ENCODE results near the gene MACO1. TPM values are rescaled to one million over a fixed set of nuclear protein-coding genes. Genes with fewer than 3 reads are reported as not detected.

The MACO1 gene
- total and polyA plus RNA-seq, 2 of the 13 experiments (the other 11 are each of a cell fraction or from before 2014, with no cell fraction given), result 9.7 to 17.0 TPM

DNA sequence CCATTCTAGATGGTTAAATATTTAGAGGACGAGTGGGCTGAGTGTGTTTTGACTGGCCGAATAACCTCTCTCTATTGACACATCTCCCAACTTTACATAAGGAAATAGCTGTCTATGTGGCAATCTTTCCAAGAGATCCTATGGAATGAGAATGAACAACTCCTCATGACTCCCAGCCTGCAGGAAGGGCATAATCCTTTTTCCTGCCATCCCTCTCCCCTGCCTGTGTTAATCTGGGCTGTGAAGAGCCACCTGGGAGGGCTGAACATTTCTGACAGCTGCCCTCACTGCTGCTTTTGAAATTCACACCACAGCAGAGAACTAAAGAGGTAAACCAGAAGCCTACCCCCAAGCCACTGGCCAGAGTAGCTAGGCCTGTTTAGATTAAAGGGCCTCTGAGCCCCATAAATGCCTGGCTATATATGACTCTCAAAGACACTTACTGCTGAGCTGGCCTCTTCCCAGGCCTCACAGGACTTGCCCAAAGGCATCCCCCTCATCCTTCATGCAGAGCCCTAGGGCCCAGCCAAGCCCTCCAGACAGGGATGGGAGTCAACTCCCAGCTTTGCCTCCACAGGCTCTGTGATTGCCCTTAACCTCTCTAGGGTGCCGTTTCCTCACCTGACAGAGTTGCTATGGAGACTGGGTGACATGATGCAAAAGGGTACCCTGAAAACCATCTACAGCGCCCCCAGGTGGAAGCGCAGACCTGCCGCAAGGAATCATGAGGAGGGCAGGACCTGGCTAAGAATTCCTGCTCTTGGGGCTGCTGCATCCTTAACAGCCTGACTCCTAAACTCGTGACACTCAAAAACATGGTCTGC lies 70.8 kb downstream of the MACO1 start (continued):
- no peak for TF ChIP-seq ZFP82 (CRISPR knock-in tag; IDR thresholded peaks at IDR 0.05; ENCODE audit: borderline replicate concordance)
- TF ChIP-seq, protein P1, sequence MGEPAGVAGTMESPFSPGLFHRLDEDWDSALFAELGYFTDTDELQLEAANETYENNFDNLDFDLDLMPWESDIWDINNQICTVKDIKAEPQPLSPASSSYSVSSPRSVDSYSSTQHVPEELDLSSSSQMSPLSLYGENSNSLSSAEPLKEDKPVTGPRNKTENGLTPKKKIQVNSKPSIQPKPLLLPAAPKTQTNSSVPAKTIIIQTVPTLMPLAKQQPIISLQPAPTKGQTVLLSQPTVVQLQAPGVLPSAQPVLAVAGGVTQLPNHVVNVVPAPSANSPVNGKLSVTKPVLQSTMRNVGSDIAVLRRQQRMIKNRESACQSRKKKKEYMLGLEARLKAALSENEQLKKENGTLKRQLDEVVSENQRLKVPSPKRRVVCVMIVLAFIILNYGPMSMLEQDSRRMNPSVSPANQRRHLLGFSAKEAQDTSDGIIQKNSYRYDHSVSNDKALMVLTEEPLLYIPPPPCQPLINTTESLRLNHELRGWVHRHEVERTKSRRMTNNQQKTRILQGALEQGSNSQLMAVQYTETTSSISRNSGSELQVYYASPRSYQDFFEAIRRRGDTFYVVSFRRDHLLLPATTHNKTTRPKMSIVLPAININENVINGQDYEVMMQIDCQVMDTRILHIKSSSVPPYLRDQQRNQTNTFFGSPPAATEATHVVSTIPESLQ (CRISPR knock-in tag; conservative IDR thresholded peaks at IDR 0.05), result no peak
- no peak for TF ChIP-seq MTF1 (CRISPR knock-in tag; IDR thresholded peaks at IDR 0.05)
- TF ChIP-seq SP1 (IDR thresholded peaks at IDR 0.05), result no peak
- no peak for TF ChIP-seq SP1 (CRISPR knock-in tag; IDR thresholded peaks at IDR 0.05)
- TF ChIP-seq CBX1 (IDR thresholded peaks at IDR 0.05; ENCODE audit: low read depth), result no peak
- TF ChIP-seq CREBL2 (CRISPR knock-in tag; IDR thresholded peaks at IDR 0.05; ENCODE audit: borderline replicate concordance), result no peak
- no peak for TF ChIP-seq ZSCAN9 (CRISPR knock-in tag; IDR thresholded peaks at IDR 0.05; ENCODE audit: borderline replicate concordance)
- no peak for TF ChIP-seq RBAK (CRISPR knock-in tag; IDR thresholded peaks at IDR 0.05)
- TF ChIP-seq ZFP36L2 (CRISPR knock-in tag; IDR thresholded peaks at IDR 0.05), result no peak
- TF ChIP-seq TGIF2 (CRISPR knock-in tag; IDR thresholded peaks at IDR 0.05), result no peak
- TF ChIP-seq, protein P2, sequence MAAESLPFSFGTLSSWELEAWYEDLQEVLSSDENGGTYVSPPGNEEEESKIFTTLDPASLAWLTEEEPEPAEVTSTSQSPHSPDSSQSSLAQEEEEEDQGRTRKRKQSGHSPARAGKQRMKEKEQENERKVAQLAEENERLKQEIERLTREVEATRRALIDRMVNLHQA (CRISPR knock-in tag; IDR thresholded peaks at IDR 0.05), result no peak
- no peak for TF ChIP-seq ZIK1 (CRISPR knock-in tag; IDR thresholded peaks at IDR 0.05; ENCODE audit: borderline replicate concordance, low read depth)
- TF ChIP-seq, protein P3, sequence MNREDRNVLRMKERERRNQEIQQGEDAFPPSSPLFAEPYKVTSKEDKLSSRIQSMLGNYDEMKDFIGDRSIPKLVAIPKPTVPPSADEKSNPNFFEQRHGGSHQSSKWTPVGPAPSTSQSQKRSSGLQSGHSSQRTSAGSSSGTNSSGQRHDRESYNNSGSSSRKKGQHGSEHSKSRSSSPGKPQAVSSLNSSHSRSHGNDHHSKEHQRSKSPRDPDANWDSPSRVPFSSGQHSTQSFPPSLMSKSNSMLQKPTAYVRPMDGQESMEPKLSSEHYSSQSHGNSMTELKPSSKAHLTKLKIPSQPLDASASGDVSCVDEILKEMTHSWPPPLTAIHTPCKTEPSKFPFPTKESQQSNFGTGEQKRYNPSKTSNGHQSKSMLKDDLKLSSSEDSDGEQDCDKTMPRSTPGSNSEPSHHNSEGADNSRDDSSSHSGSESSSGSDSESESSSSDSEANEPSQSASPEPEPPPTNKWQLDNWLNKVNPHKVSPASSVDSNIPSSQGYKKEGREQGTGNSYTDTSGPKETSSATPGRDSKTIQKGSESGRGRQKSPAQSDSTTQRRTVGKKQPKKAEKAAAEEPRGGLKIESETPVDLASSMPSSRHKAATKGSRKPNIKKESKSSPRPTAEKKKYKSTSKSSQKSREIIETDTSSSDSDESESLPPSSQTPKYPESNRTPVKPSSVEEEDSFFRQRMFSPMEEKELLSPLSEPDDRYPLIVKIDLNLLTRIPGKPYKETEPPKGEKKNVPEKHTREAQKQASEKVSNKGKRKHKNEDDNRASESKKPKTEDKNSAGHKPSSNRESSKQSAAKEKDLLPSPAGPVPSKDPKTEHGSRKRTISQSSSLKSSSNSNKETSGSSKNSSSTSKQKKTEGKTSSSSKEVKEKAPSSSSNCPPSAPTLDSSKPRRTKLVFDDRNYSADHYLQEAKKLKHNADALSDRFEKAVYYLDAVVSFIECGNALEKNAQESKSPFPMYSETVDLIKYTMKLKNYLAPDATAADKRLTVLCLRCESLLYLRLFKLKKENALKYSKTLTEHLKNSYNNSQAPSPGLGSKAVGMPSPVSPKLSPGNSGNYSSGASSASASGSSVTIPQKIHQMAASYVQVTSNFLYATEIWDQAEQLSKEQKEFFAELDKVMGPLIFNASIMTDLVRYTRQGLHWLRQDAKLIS (CRISPR knock-in tag; IDR thresholded peaks at IDR 0.05), result no peak
- TF ChIP-seq ZNF382 (CRISPR knock-in tag; IDR thresholded peaks at IDR 0.05; ENCODE audit: borderline replicate concordance), result no peak
- no peak for TF ChIP-seq PHF5A (CRISPR knock-in tag; IDR thresholded peaks at IDR 0.05; ENCODE audit: low read depth, unreplicated experiment)
- no peak for TF ChIP-seq LBX2 (CRISPR knock-in tag; IDR thresholded peaks at IDR 0.05; ENCODE audit: borderline replicate concordance)
- no peak for TF ChIP-seq JARID2 (CRISPR knock-in tag; IDR thresholded peaks at IDR 0.05; ENCODE audit: insufficient replicate concordance)
- TF ChIP-seq AKAP8 (CRISPR knock-in tag; IDR thresholded peaks at IDR 0.05), result no peak
- TF ChIP-seq SNAPC2 (CRISPR knock-in tag; IDR thresholded peaks at IDR 0.05), result no peak
- TF ChIP-seq, protein P4, sequence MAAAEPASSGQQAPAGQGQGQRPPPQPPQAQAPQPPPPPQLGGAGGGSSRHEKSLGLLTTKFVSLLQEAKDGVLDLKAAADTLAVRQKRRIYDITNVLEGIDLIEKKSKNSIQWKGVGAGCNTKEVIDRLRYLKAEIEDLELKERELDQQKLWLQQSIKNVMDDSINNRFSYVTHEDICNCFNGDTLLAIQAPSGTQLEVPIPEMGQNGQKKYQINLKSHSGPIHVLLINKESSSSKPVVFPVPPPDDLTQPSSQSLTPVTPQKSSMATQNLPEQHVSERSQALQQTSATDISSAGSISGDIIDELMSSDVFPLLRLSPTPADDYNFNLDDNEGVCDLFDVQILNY (CRISPR knock-in tag; conservative IDR thresholded peaks at IDR 0.05), result no peak
- TF ChIP-seq PLSCR1 (CRISPR knock-in tag; IDR thresholded peaks at IDR 0.05; ENCODE audit: borderline replicate concordance), result no peak

Data from HepG2 (cell line).